ENCODE data around the gene CHST3.

The CHST3 gene

GRCh38 chr10:71923138-71923692 lies 41.0 kb upstream of the CHST3 start:
- no peak for TF ChIP-seq CTCF (conservative IDR thresholded peaks at IDR 0.05)
- no peak overlapping the region for H3K27ac ChIP-seq

- H3K27ac ChIP-seq, result no peak overlapping the region
- no peak for TF ChIP-seq CTCF (conservative IDR thresholded peaks at IDR 0.05)
Measured at GRCh38 chr10:71924771-71925170, 39.4 kb upstream of the CHST3 start.

GRCh38 chr10:71927159-71927558 lies 37.0 kb upstream of the CHST3 start:
- no peak for TF ChIP-seq CTCF (conservative IDR thresholded peaks at IDR 0.05)
- H3K27ac ChIP-seq, result no peak overlapping the region

GRCh38 chr10:71927776-71928592 lies 36.2 kb upstream of the CHST3 start:
- H3K27ac ChIP-seq, result no peak overlapping the region

DNA sequence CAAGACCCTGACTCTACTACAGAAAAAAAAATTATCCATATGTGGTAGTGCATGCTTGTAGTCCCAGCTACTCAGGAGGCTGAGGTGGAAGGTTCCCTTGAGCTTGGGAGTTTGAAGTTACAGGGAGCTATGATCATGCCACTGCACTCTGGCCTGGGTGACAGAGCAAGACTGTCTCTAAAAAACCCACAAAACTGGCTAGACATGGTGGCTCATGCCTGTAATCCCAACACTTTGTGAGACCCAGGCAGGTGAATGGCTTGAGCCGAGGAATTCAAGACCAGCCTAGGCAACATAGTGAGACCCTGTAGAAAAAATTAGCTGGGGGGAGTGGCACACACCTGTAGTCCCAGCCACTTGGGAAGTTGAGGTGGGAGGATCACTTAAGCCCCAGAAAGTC lies 32.9 kb upstream of the CHST3 start:
- no peak for TF ChIP-seq CTCF (conservative IDR thresholded peaks at IDR 0.05)
- H3K27ac ChIP-seq, result no peak overlapping the region

More at GRCh38 chr10:71927776-71928592, 36.2 kb upstream of the CHST3 start:
- no peak for TF ChIP-seq CTCF (conservative IDR thresholded peaks at IDR 0.05)

GRCh38 chr10:71933651-71934050 lies 30.5 kb upstream of the CHST3 start:
- H3K27ac ChIP-seq, result no peak overlapping the region
- no peak for TF ChIP-seq CTCF (conservative IDR thresholded peaks at IDR 0.05)

DNA sequence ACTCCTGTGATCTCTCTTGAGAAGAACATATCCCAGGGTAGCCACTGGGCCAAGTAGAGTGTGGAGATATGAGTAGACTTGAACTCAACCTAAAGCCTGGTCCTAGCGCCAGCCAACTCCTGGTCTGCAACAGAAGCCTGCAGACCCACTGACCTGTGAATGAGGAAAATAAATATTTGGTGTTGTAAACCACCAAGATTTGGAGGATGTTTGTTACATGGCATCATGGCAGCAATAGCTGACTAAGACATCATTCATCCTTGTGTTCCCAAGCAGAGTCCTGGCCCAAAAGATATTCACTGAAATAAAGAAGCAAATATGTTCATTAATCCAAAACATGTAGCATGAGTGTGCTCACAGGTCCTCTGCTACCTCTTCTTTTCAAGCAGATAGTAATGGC lies 26.0 kb upstream of the CHST3 start:
- H3K27ac ChIP-seq, result no peak overlapping the region
- TF ChIP-seq CTCF (conservative IDR thresholded peaks at IDR 0.05), result no peak

All from VCaP (cell line).